ENCODE data around the gene EOGT.
A peak's percentile ranks its signal among the peaks of the same experiment; 100 is the strongest.

EOGT gene

GRCh38 chr3:69013253-69014021 lies at the start of gene EOGT:
EOGT (minus strand) TSS chr3:69013684; CDS start chr3:69009846, 3,838 bp downstream.
- DNase-seq: peak; percentile 93

- no peak for DNase-seq
These were observed 46.2 kb upstream of the EOGT start for GRCh38 chr3:69059688-69060087.

DNA sequence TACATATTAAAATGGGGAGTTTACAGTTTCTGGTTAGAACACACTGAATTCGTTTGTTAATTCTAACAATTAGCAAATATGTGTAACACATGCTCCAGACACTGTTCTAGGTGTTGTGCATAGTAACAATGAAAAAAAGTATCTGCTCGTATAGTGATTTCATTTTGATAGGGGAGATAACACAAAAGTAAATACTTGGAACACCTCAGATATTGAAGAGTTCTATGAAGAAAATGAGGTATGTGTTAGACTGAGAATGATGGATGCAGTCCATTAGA lies 45.4 kb upstream of the EOGT start:
- no peak for DNase-seq

DNA sequence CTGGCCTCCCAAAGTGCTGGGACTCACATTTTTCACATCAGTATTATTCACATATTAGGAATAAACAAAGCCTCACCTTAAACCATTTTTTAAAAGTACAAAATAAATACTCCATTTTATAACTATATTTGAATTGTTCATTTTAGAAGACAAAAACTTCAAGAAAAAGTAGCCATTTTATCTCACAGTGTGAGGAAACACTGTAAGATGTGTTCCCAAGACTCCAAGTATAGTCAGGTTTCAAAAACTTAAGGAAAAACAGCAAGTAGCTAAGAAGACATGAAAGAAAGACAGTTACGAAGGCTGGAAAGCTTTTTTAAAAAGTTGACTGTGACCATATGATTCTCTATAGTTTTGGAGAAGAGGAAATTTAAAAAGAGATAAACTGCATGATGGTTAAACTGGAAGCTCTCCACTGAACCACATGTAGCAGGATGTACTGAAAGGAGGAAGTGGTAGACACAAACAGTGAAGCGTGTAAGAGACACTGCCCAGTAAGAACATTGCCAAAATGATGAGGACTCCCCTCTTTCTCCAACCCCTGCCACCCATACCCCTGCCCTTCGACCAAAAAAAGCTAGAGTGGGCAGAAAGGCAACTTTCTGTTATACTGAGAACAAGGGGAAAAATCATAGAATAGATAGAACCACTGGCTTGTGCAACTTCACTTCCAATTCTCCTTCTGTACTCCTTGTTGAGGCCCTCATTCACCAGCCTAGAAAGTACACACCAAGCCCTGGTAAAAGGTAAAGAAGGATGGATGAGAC lies 44.9 kb upstream of the EOGT start:
- no peak for DNase-seq

- DNase-seq: no peak
These were observed 39.0 kb upstream of the EOGT start for GRCh38 chr3:69052472-69052898.

DNA sequence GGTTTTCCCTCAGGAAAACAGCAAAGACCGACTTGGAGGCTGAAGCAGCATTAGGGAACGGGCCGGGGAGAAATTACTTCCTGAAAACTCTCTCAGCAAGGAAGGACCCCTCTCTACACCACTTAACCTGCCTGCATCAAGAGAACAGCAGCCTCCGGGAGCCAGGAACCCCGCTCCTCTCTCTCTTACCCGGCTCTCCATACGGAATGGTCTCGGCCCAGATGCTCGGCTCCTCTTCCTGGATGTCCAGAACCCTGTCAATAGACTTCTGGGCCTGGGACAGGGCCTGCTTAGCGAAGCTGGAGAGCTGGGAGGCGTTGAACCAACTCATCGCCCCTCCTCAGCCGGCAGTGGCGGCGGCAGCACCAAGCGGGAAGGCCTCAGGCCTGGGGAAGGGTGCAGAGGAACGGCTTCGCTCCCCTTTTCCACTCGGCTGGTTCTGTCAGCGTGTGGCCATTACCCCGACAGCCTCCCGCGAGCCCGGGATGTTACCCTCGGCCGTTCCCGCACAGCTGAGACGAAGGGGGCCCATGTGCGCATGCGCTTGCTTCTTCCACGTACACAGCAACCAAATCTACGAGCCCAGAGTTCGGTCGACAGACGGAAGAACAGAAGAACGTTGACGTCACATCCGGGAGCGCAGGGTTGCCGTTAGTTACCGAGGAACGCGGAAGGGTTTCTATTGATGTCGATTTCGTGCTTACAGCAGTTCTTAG lies 38.4 kb upstream of the EOGT start, which contains the start of gene TMF1:
TSS of gene TMF1 (minus strand) at position 578 of the 716 bp plus-strand sequence. CDS start at position 331, 247 bp downstream.
- DNase-seq: peak; percentile 98

DNA sequence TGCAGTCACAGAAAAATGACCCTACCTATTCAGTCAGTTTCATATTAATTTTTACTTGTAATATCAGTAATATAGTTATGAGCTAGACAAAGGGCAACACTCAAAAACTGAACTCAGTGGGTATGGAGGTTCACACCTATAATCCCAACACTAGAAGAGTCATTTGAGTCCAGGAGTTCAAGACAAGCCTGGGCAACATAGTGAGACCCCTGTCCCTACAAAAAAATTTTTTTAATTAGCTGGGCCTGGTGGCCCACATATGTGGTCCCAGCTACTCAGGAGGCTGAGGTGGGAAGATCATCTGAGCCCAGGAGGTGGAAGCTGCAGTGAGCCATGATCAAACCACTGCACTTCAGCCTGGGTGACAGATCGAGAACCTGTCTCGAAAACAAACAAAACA lies 35.5 kb upstream of the EOGT start:
- no peak for DNase-seq

DNA sequence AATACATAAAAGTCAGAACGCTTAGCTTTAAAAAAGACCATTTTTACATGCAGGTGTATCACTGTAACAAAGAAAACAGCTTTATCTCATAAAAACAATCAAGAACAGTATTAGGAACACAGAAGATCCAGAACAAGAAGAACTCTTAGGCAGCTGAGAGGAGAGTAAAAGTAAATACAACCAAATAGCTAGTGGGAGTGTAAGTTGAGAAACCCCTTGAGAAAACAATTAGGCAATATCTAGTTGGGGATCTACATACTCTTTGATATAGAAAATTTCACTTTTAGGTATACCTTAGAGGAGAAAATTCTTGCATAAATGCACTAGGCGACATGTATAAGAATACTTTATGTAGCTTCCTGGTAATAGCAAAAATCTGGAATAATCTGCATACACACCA lies 31.1 kb upstream of the EOGT start:
- DNase-seq: no peak

DNA sequence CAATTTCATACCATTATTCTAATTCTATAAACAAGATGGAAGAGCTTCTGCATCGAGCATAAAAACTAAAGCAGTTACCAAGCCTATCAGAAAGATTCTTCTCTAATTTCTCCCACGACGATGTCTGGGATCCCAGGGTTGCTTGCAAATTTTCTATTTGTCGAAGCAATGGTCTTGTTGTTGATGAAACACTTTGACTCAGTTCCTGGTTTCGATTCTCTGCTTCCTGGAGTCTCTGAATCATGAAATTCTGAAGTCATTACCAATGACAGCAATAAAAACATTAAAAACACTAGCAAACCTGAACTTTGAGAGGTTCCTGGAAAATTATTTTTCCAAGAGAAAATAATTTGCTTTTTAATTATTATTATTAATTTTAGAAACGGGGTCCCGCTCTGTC lies 20.0 kb upstream of the EOGT start:
- no peak for DNase-seq

GRCh38 chr3:69032737-69033136 lies 19.3 kb upstream of the EOGT start:
- no peak for DNase-seq

DNA sequence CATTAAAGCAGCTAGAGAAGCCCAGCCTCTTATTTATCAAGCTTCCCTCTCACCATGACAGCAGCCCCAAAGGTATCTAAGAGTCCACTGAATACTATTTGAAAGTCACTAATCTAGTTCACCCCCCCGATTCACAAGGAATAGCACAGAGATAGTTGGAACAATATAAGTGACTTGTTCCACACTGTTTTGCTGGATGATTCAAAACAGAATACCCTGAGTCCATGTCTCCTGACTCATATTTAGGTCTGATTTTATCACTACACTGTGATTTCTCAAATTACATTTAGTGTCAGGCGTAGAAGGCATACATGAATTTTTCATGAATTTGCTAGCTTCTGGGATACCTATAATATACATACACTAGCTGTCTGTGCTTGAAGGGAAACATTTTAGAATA lies 18.7 kb upstream of the EOGT start:
- no peak for DNase-seq

DNA sequence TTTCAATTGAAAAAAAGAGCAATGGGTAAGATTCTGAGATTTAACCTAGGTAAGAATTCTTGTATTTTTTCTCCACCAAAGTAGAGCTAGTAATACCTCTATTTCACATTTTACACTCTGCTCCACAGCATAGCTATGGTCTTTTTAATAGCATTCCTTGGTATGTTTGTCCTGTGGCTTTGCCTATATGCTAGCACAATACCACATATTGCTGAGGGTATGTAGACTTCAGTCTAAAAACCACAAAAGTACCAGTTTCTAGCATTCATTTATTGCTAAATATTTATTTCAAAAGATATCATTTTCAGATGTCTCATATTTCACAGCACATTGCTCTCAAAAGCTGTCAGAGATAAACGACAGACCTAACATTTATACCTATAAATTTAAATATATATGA lies 18.2 kb upstream of the EOGT start:
- no peak for DNase-seq

DNA sequence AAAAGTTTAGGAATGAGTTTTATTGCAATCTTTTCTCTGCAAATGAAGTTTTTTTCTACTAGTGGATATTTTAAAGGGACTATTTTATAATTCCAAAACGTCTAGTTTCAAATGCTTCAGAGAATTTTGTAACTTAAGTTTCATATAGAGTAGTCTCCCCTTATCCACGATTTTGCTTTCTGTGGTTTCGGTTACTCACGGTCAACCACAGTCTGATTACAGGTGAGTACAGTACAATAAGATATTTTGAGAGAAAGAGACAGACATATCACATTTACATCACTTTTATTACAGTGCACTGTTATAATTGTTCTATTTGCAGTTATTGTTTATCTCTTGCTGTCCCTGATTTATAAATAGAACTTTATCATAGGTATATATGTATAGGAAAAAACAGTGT lies 7.4 kb upstream of the EOGT start:
- DNase-seq: no peak

DNA sequence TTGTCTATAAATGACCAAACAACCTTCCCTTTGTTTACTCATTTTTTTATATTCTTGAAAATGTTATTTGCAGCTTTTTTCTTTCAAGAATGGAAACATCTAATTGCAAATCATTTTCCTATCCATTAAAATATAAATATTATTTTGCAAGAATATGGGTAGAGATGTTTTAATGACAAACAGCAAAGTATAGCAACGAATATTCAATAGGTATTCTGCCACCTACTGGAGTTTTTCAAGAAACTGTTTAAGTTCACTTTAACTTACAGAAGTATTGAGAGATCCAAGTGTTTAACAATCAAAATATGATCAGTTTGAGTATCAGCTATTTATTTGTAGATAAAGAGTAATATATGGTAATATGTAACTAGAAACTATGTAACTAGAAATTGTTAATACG lies 6.9 kb upstream of the EOGT start:
- no peak for DNase-seq

GRCh38 chr3:69016901-69017300 lies 3.4 kb upstream of the EOGT start:
- no peak for DNase-seq

- DNase-seq: no peak
These were observed 2.6 kb upstream of the EOGT start for GRCh38 chr3:69016102-69016501.

- no peak for DNase-seq
These were observed 617 bp upstream of the EOGT start for GRCh38 chr3:69014022-69014580.

GRCh38 chr3:69012800-69013252 lies 658 bp downstream of the EOGT start:
- peak; percentile 70 for DNase-seq

DNA sequence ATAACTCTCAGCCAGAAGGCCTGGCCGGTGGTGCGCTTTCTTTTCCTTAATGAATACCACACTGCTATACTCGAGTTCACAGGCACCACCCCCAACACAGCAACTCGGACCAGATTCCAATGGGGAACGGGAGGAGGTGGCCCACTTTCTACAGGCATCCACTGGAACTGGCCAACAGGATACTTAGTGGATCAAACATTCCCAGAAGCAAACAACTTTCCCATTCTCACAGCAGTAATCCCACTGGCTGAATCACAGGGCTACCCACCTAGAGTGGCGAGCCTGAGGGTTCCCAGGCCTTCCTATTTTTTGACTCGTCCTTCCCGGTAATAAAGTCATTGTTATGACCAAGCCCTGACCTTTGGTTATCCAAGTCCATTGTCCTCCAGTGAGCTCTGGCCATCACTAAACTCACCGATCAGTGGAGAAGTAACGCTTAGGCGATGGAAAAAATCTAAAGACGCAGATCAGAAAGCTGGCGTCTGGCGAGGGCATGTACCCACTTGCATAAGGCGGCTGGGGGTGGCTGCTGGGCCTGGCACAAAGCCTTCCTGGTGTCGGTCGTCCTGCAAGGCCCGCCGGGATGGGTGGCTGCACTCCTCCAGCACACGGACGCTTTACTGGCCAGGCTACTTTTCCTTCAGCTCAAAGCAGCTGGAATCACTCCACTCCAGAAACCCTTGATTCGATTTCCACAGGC lies 1.2 kb downstream of the EOGT start:
- DNase-seq: no peak

GRCh38 chr3:69011096-69011730 lies 2.3 kb downstream of the EOGT start:
- no peak for DNase-seq

GRCh38 chr3:69009559-69010410 lies 3.7 kb downstream of the EOGT start:
- DNase-seq: no peak

All from retina (tissue), 1 donor.